ENCODE measurements around the gene TMIGD1. TPM values are rescaled to one million over a fixed set of nuclear protein-coding genes. Genes with fewer than 3 reads are reported as not detected.

The TMIGD1 gene
- total RNA-seq, 1 experiment from 2014 or later = not detected

DNA sequence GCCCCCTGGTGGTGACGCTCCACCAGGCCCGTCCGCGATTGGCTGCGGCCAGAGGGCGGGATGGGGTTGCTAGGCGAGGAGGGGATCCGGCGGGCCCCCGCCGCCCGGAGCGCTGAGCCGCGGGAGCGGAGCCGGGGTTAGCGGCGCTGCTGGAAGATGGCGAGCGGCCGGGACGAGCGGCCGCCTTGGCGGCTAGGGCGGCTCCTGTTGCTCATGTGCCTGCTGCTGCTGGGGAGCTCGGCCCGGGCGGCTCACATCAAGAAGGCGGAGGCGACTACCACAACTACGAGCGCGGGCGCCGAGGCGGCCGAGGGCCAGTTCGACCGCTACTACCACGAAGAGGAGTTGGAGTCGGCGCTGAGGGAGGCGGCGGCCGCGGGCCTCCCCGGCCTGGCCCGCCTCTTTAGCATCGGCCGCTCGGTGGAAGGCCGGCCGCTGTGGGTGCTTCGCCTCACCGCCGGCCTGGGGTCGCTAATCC is 45.0 kb upstream of the TMIGD1 start, which contains the start of gene CPD:
CPD (plus strand) TSS at position 103 of the 478 bp plus-strand sequence; CDS start at position 157, 54 bp downstream.
- Histone ChIP-seq H3K4me3 (replicated peaks in 1 of 2; ENCODE audit: low read depth in 1 of 2, low read length in 2 of 2) (peak within 1 kb of the TSS; percentile 57 to 74), H3K9ac (ENCODE audit: low read length) (peak within 1 kb of the TSS; percentile 70), H3K27me3 (ENCODE audit: insufficient read depth, low read length) (no peaks in the 10 kb centered on the region), H3K9me2 (ENCODE audit: insufficient read depth) (no peaks in the 10 kb centered on the region), H3K4me2 (ENCODE audit: low read length) (peak within 1 kb of the TSS; percentile 83), H4K20me1 (ENCODE audit: insufficient read depth) (peaks cover 7% of the 10 kb centered on the region; the same call in 1 of the 2 replicates), H3K4me1 (ENCODE audit: control insufficient read depth in 1 of 2, insufficient read depth in 2 of 2, low read length in 2 of 2) (peaks cover 11 to 24% of the 10 kb centered on the region in 2 experiments; a peak in 3 of 4 replicates), H3K9me3 (ENCODE audit: control insufficient read depth in 1 of 2, insufficient read depth in 1 of 2, low read depth in 1 of 2, low read length in 2 of 2) (no peaks in the 10 kb centered on the region), H2AFZ (ENCODE audit: low read depth, low read length, poor library complexity, severe bottlenecking) (peak within 1 kb of the TSS; percentile 24), H3K27ac (ENCODE audit: low read depth, low read length) (peak within 1 kb of the TSS; percentile 52), H3K36me3 (ENCODE audit: control insufficient read depth in 1 of 2, insufficient read depth in 2 of 2, low read length in 2 of 2) (no peaks in the 10 kb centered on the region), H3K79me2 (ENCODE audit: insufficient read depth, low read length) (peaks cover 39% of the 10 kb centered on the region)
- ChIA-PET CTCF (no interaction called here), POLR2A (no interaction called here), RAD21 (ENCODE audit: low non-redundant PET in 1 of 2, low total read pairs in 2 of 2, uncharacterized antibody in 2 of 2, unreplicated experiment in 2 of 2) (no interaction called here)
- no TSS peak for BruUV-seq (replicated peaks)
- ATAC-seq (peak; percentile 95), DNase-seq (ENCODE audit: low read depth, low spot score) (peak; percentile 81)
- intact Hi-C loops (cut with micrococcal nuclease) = no loop called here
- TF ChIP-seq FOSL1 (IDR thresholded peaks at IDR 0.05; ENCODE audit: low read depth) (no peak), EZH2 (IDR thresholded peaks at IDR 0.05) (no peak), CEBPB (IDR thresholded peaks at IDR 0.05; ENCODE audit: low read depth) (no peak), EGR1 (IDR thresholded peaks at IDR 0.05; ENCODE audit: low read depth) (no peak; the same call in 1 of the 2 replicates), SP1 (IDR thresholded peaks at IDR 0.05; ENCODE audit: low read depth) (peak; percentile 80), ELF1 (IDR thresholded peaks at IDR 0.05; ENCODE audit: borderline replicate concordance, low read depth) (no peak), JUND (IDR thresholded peaks at IDR 0.05) (no peak), YY1 (IDR thresholded peaks at IDR 0.05; ENCODE audit: extremely low read depth, insufficient replicate concordance, low read depth, low read length) (peak; percentile 82), CBX3 (IDR thresholded peaks at IDR 0.05; ENCODE audit: low read depth) (no peak), RAD21 (IDR thresholded peaks at IDR 0.05; ENCODE audit: low read depth) (no peak), EZH2phosphoT487 (IDR thresholded peaks at IDR 0.05; ENCODE audit: borderline replicate concordance) (no peak), SIN3A (IDR thresholded peaks at IDR 0.05; ENCODE audit: low read depth) (peak; percentile 60; the same call in 1 of the 2 replicates), TCF7L2 (IDR thresholded peaks at IDR 0.05; ENCODE audit: borderline replicate concordance, extremely low read depth, insufficient read depth, insufficient read length) (no peak), POLR2A (IDR thresholded peaks at IDR 0.05; ENCODE audit: borderline replicate concordance, extremely low read depth, insufficient read depth, insufficient read length) (peak; percentile 79), POLR2AphosphoS5 (IDR thresholded peaks at IDR 0.05; ENCODE audit: low read depth, low read length) (peak; percentile 95), ZFX (IDR thresholded peaks at IDR 0.05) (peak; percentile 95), SRF (IDR thresholded peaks at IDR 0.05; ENCODE audit: low read depth) (no peak)
- TF ChIP-seq, protein P1, sequence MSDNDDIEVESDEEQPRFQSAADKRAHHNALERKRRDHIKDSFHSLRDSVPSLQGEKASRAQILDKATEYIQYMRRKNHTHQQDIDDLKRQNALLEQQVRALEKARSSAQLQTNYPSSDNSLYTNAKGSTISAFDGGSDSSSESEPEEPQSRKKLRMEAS (IDR thresholded peaks at IDR 0.05) = no peak
- TF ChIP-seq, protein P2, sequence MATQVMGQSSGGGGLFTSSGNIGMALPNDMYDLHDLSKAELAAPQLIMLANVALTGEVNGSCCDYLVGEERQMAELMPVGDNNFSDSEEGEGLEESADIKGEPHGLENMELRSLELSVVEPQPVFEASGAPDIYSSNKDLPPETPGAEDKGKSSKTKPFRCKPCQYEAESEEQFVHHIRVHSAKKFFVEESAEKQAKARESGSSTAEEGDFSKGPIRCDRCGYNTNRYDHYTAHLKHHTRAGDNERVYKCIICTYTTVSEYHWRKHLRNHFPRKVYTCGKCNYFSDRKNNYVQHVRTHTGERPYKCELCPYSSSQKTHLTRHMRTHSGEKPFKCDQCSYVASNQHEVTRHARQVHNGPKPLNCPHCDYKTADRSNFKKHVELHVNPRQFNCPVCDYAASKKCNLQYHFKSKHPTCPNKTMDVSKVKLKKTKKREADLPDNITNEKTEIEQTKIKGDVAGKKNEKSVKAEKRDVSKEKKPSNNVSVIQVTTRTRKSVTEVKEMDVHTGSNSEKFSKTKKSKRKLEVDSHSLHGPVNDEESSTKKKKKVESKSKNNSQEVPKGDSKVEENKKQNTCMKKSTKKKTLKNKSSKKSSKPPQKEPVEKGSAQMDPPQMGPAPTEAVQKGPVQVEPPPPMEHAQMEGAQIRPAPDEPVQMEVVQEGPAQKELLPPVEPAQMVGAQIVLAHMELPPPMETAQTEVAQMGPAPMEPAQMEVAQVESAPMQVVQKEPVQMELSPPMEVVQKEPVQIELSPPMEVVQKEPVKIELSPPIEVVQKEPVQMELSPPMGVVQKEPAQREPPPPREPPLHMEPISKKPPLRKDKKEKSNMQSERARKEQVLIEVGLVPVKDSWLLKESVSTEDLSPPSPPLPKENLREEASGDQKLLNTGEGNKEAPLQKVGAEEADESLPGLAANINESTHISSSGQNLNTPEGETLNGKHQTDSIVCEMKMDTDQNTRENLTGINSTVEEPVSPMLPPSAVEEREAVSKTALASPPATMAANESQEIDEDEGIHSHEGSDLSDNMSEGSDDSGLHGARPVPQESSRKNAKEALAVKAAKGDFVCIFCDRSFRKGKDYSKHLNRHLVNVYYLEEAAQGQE (IDR thresholded peaks at IDR 0.05; ENCODE audit: low read depth) = no peak
- TF ChIP-seq, protein P3, sequence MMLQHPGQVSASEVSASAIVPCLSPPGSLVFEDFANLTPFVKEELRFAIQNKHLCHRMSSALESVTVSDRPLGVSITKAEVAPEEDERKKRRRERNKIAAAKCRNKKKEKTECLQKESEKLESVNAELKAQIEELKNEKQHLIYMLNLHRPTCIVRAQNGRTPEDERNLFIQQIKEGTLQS (IDR thresholded peaks at IDR 0.05) = no peak
- TF ChIP-seq, protein P4, sequence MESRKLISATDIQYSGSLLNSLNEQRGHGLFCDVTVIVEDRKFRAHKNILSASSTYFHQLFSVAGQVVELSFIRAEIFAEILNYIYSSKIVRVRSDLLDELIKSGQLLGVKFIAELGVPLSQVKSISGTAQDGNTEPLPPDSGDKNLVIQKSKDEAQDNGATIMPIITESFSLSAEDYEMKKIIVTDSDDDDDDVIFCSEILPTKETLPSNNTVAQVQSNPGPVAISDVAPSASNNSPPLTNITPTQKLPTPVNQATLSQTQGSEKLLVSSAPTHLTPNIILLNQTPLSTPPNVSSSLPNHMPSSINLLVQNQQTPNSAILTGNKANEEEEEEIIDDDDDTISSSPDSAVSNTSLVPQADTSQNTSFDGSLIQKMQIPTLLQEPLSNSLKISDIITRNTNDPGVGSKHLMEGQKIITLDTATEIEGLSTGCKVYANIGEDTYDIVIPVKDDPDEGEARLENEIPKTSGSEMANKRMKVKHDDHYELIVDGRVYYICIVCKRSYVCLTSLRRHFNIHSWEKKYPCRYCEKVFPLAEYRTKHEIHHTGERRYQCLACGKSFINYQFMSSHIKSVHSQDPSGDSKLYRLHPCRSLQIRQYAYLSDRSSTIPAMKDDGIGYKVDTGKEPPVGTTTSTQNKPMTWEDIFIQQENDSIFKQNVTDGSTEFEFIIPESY (IDR thresholded peaks at IDR 0.05; ENCODE audit: extremely low read depth, insufficient replicate concordance, low read length) = no peak
- TF ChIP-seq, protein P5, sequence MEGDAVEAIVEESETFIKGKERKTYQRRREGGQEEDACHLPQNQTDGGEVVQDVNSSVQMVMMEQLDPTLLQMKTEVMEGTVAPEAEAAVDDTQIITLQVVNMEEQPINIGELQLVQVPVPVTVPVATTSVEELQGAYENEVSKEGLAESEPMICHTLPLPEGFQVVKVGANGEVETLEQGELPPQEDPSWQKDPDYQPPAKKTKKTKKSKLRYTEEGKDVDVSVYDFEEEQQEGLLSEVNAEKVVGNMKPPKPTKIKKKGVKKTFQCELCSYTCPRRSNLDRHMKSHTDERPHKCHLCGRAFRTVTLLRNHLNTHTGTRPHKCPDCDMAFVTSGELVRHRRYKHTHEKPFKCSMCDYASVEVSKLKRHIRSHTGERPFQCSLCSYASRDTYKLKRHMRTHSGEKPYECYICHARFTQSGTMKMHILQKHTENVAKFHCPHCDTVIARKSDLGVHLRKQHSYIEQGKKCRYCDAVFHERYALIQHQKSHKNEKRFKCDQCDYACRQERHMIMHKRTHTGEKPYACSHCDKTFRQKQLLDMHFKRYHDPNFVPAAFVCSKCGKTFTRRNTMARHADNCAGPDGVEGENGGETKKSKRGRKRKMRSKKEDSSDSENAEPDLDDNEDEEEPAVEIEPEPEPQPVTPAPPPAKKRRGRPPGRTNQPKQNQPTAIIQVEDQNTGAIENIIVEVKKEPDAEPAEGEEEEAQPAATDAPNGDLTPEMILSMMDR (IDR thresholded peaks at IDR 0.05 in 2 of 3, conservative IDR thresholded peaks at IDR 0.05 in 1 of 3; ENCODE audit: borderline replicate concordance in 1 of 3, insufficient read depth in 1 of 3, low read depth in 2 of 3, low read length in 2 of 3) = no peak
